K562 (cell line): ENCODE results near the gene LRRC3C. TPM values are rescaled to one million over a fixed set of nuclear protein-coding genes. Genes with fewer than 3 reads are reported as not detected.

Source experiments
- ATAC-seq: fragments of 200-7000 bp; cut with Tn5 transposase; 3 replicates; pipeline ENCODE4 v1.9.1; 2020; ENCODE audit warnings: moderate library complexity
- BruUV-seq: library from RNA; stranded (reverse); fragments of 400-500 nt; replicated peaks from 2 replicates; lab custom pipeline; 2021; lab: Mats Ljungman, UMichigan
- CTCF ChIA-PET: fragments of 300-600 bp; formaldehyde crosslinking; extraction: SDS; loops from one replicate; lab custom pipeline; 2021; ENCODE audit warnings: low intra/inter-chr PET ratio; lab: Yijun Ruan, JAX
- POLR2A ChIA-PET: fragments of 300-600, 350-650 bp; sonication (Branson Sonifier 250); formaldehyde crosslinking; extraction: SDS; loops from one replicate; lab custom pipeline; 2021; ENCODE audit warnings: antibody characterized with exemption, inconsistent platforms; lab: Yijun Ruan, JAX
- DNase-seq, 4 experiments: peaks; one replicate each; pipeline versions ENCODE4 v3.0.0 to v3.0.0-alpha.2; 2011 to 2018; ENCODE audit warnings: low spot score in 3 of 4, mixed read lengths in 3 of 4; ENCODE audit errors: extremely low read depth in 1 of 4
- FAIRE-seq: peaks from 2 replicates; lab custom pipeline; 2011; peaks lifted over from hg19 to GRCh38; lab: Jason Lieb, UNC
- H2AFZ ChIP-seq: 2 replicates; pipeline ENCODE4 v1.6.0; 2011; ENCODE audit warnings: low read depth, low read length, control low read depth, inconsistent platforms
- H3K27ac ChIP-seq: fragments of 200-600 bp; 3 replicates; pipeline ENCODE4 v1.8.0; 2011; ENCODE audit warnings: low read depth, mild to moderate bottlenecking, control low read depth, inconsistent platforms, low read length, moderate library complexity, mixed read lengths; ENCODE audit errors: extremely low read depth
- H3K27me3 ChIP-seq, 2 experiments: fragments of 300-600 bp in 1 of 2; 2 replicates in 1 of 2; 3 replicates in 1 of 2; pipeline versions ENCODE4 v1.6.0 to v1.8.0; 2011; ENCODE audit warnings: inconsistent platforms in 2 of 2, low read length in 2 of 2, mild to moderate bottlenecking in 1 of 2, mixed read lengths in 1 of 2, moderate library complexity in 1 of 2; ENCODE audit not compliant: control insufficient read depth in 2 of 2, insufficient read depth in 2 of 2
- H3K36me3 ChIP-seq: fragments of 300-600 bp; 3 replicates; pipeline ENCODE4 v1.8.0; 2011; ENCODE audit warnings: mild to moderate bottlenecking, low read length, inconsistent platforms; ENCODE audit not compliant: control insufficient read depth, insufficient read depth
- H3K4me1 ChIP-seq, 2 experiments: fragments of 200-600 bp in 1 of 2; replicated peaks in 1 of 2; 2 replicates in 1 of 2; 3 replicates in 1 of 2; pipeline versions ENCODE4 v1.5.1 to v1.8.0; 2011; ENCODE audit warnings: inconsistent platforms in 2 of 2, low read length in 2 of 2, mild to moderate bottlenecking in 1 of 2, mixed read lengths in 1 of 2, moderate library complexity in 1 of 2; ENCODE audit not compliant: control insufficient read depth in 2 of 2, insufficient read depth in 2 of 2
- H3K4me2 ChIP-seq: 2 replicates; pipeline ENCODE4 v1.6.1; 2011; ENCODE audit warnings: low read length, control low read depth, inconsistent platforms, mixed read lengths; ENCODE audit not compliant: insufficient read depth
- H3K4me3 ChIP-seq: fragments of 200-600 bp; sonication (generic), shearing (Covaris generic); 2 replicates; pipeline ENCODE4 v1.5.1; 2016; ENCODE audit warnings: control low read depth, inconsistent platforms
- H3K79me2 ChIP-seq: fragments of 200-600 bp; 3 replicates; pipeline ENCODE4 v1.8.0; 2011; ENCODE audit warnings: low read length, inconsistent platforms; ENCODE audit not compliant: control insufficient read depth, insufficient read depth
- H3K9ac ChIP-seq, 2 experiments: 2 replicates each; pipeline versions ENCODE4 v1.6.0 to v1.6.1; 2011; ENCODE audit warnings: low read depth in 2 of 2, low read length in 2 of 2, control low read depth in 1 of 2, inconsistent platforms in 1 of 2, mild to moderate bottlenecking in 1 of 2, mixed read lengths in 1 of 2; ENCODE audit not compliant: insufficient read depth in 1 of 2
- H3K9me1 ChIP-seq: one replicate; pipeline ENCODE4 v1.6.0; 2011; ENCODE audit warnings: inconsistent platforms, mild to moderate bottlenecking, low read length, moderate library complexity; ENCODE audit not compliant: control insufficient read depth, insufficient read depth
- H3K9me3 ChIP-seq: replicated peaks from 2 replicates; pipeline ENCODE4 v1.5.1; 2011; ENCODE audit warnings: low read depth, low read length, inconsistent platforms; ENCODE audit not compliant: control insufficient read depth, insufficient read depth
- H4K20me1 ChIP-seq: replicated peaks from 2 replicates; pipeline ENCODE4 v1.6.1; 2011; ENCODE audit warnings: low read length, inconsistent platforms, mixed read lengths; ENCODE audit not compliant: control insufficient read depth, insufficient read depth
- ARID2 ChIP-seq: fragments of 450-650 bp; IDR thresholded peaks from 2 replicates; pipeline ENCODE4 v1.6.1; 2017; ENCODE audit warnings: antibody characterized with exemption, mild to moderate bottlenecking
- CTBP1 ChIP-seq: fragments of 450-650 bp; IDR thresholded peaks from 2 replicates; pipeline ENCODE4 v1.6.1; 2016; ENCODE audit warnings: borderline replicate concordance
- MCM3 ChIP-seq: fragments of 450-650 bp; IDR thresholded peaks from 2 replicates; pipeline ENCODE4 v1.6.1; 2016
- MEF2D ChIP-seq: conservative IDR thresholded peaks from 2 replicates; pipeline ENCODE4 v1.6.1; 2016; ENCODE audit warnings: low read depth, missing genetic modification characterization, missing compliant biosample characterization
- MEIS2 ChIP-seq: fragments of 450-650 bp; IDR thresholded peaks from 2 replicates; pipeline ENCODE4 v1.6.1; 2014; ENCODE audit warnings: mild to moderate bottlenecking; ENCODE audit not compliant: partially characterized antibody
- NCOA1 ChIP-seq: fragments of 450-650 bp; IDR thresholded peaks from 2 replicates; pipeline ENCODE4 v1.6.1; 2016; ENCODE audit warnings: low read depth
- PKNOX1 ChIP-seq: fragments of 450-650 bp; IDR thresholded peaks from 2 replicates; pipeline ENCODE4 v1.6.1; 2016
- TARDBP ChIP-seq: fragments of 450-650 bp; IDR thresholded peaks from 2 replicates; pipeline ENCODE4 v1.6.1; 2016
- TCF7L2 ChIP-seq: fragments of 150-350 bp; IDR thresholded peaks from 2 replicates; pipeline ENCODE4 v1.6.1; 2016; ENCODE audit warnings: low read depth, mild to moderate bottlenecking, low read length, moderate library complexity
- ZNF318 ChIP-seq, 2 experiments: fragments of 450-650 bp; IDR thresholded peaks; 2 replicates each; pipeline ENCODE4 v1.6.1; 2016; ENCODE audit warnings: mild to moderate bottlenecking in 2 of 2, borderline replicate concordance in 1 of 2, low read depth in 1 of 2, moderate library complexity in 1 of 2
- ZNF589 ChIP-seq: fragments of 200-800 bp; sonication (Bioruptor generic); IDR thresholded peaks from 2 replicates; pipeline ENCODE4 v1.6.1; 2016; ENCODE audit warnings: low read depth, missing genetic modification characterization, missing compliant biosample characterization
- ZNF785 ChIP-seq: fragments of 250-450 bp; sonication (Bioruptor Pico); IDR thresholded peaks from 2 replicates; pipeline ENCODE4 v1.4.0; 2020; ENCODE audit warnings: mild to moderate bottlenecking
- WGBS: fragments of 100-300 bp; shearing (Covaris generic); methylation state at CpG from one replicate; pipeline ENCODE4 v1.1.6; 2016; ENCODE audit warnings: low coverage, mixed read lengths; ENCODE audit not compliant: insufficient coverage; ENCODE audit errors: missing lambda C conversion rate; 5-methylcytosine and 5-hydroxymethylcytosine counted together
- in situ Hi-C: fragments of 300-500 bp; cut with MboI; formaldehyde crosslinking; loops from 4 replicates; pipeline ENCODE4 v1.15.0; 2018; ENCODE audit warnings: inconsistent platforms, mixed read lengths
- intact Hi-C: fragments of 100-400 bp; cut with micrococcal nuclease; formaldehyde crosslinking; loops from 2 replicates; pipeline ENCODE4 v1.14.2; 2022
- polyA plus RNA-seq, 8 experiments: library from polyadenylated mRNA; depleted of rRNA in 4 of 8; stranded (reverse) in 5 of 8; unstranded in 3 of 8; fragments of >200 nt; fragmentation: Nextera tagmentation in 2 of 8; fragmentation: Illumina TruSeq in 1 of 8; extraction: Ambion mirVana in 2 of 8; extraction: Trizol in 1 of 8; gene quantifications; 2 replicates each; pipeline versions ENCODE4 v1.2.1 to v1.2.3, GENCODE V29; 2011 to 2014; ENCODE audit warnings: inconsistent platforms in 1 of 8, missing spikeins in 1 of 8
- total RNA-seq, 7 experiments: library from RNA; depleted of rRNA in 6 of 7; stranded (reverse); fragments of >200 nt in 6 of 7; fragmentation: Illumina TruSeq in 2 of 7; extraction: Trizol in 2 of 7; gene quantifications; 2 replicates each; pipeline versions ENCODE4 v1.2.1 to v1.2.3, GENCODE V29; 2011 to 2021; ENCODE audit warnings: low replicate concordance in 1 of 7
- TF ChIP-seq, protein P1 (sequence below): IDR thresholded peaks from 2 replicates; pipeline ENCODE4 v1.6.1; 2012; ENCODE audit warnings: low read depth, low read length, improper control_type of control experiment, borderline replicate concordance

Gene LRRC3C
- total and polyA plus RNA-seq, 9 of the 15 experiments (the other 6 are each of a cell fraction or from before 2014, with no cell fraction given) = not detected

DNA sequence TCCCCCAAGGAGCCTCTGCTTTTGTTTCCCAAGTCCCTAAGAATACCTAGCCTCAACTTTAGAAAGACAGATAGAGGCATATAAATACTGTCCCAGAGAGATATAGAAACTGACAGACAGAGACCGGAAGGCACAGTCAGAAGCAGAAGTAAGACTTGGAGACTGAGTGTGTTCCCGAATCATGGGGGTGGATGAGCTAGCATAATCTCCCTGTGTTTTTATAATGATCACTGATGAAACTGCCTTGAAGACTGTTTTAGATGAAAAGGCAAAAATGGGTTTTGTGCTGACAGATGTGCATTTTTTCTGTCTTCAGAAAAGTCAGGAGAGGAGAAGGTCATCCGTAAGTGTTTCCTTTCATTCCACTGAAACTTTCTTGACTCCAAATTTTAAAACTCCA lies 44.7 kb downstream of the LRRC3C start:
- Histone ChIP-seq H3K9me3 (no peaks in the 10 kb centered on the region), H3K4me2 (peak overlapping the region; percentile 42), H2AFZ (peak overlapping the region; percentile 90), H3K9me1 (no peaks in the 10 kb centered on the region), H3K79me2 (no peaks in the 10 kb centered on the region), H3K27me3 (no peaks in the 10 kb centered on the region), H3K4me3 (peak overlapping the region; percentile 8; the same call in 1 of the 2 replicates), H4K20me1 (no peaks in the 10 kb centered on the region), H3K9ac (peak overlapping the region in 1 of 2 experiments; percentile 42; a peak in 2 of 4 replicates), H3K4me1 (peaks cover 17 to 19% of the 10 kb centered on the region in 2 experiments), H3K27ac (peak overlapping the region; percentile 69), H3K36me3 (no peaks in the 10 kb centered on the region)
- POLR2A ChIA-PET = interaction anchor here (0.6 to 2.7 kb wide), 4 partner anchors 8 to 15 kb away, joined by 3 to 16 read pairs (median 6); partner anchors contain the start of gene PSMD3
- ATAC-seq (peak; percentile 77), DNase-seq (peak in 2 of 4 experiments; percentile 51 to 57), FAIRE-seq (peak; percentile 35)
- no TSS peak for BruUV-seq
- in situ Hi-C loops = no loop called here
- 15% methylated on average over 3 of the region's 3 CpGs for WGBS
- intact Hi-C loops = no loop called here
- CTCF ChIA-PET = no interaction called here
- TF ChIP-seq TCF7L2 (no peak), ZNF318 (IDR thresholded peaks at IDR 0.05; ENCODE audit: borderline replicate concordance in 1 of 2, low read depth in 1 of 2) (no peak), NCOA1 (no peak), CTBP1 (no peak), MEIS2 (peak; percentile 63), ARID2 (no peak), MCM3 (no peak), ZNF589 (CRISPR knock-in tag) (no peak), PKNOX1 (peak; percentile 66), ZNF785 (CRISPR knock-in tag) (no peak), MEF2D (tag) (no peak), TARDBP (no peak)
- TF ChIP-seq, protein P1, sequence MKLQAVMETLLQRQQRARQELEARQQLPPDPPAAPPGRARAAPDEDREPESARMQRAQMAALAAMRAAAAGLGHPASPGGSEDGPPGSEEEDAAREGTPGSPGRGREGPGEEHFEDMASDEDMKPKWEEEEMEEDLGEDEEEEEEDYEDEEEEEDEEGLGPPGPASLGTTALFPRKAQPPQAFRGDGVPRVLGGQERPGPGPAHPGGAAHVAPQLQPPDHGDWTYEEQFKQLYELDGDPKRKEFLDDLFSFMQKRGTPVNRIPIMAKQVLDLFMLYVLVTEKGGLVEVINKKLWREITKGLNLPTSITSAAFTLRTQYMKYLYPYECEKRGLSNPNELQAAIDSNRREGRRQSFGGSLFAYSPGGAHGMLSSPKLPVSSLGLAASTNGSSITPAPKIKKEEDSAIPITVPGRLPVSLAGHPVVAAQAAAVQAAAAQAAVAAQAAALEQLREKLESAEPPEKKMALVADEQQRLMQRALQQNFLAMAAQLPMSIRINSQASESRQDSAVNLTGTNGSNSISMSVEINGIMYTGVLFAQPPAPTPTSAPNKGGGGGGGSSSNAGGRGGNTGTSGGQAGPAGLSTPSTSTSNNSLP = 0 out of 2 replicates have a peak, but pooled peaks have one; percentile 20
